ENCODE results near the gene RAI14. TPM values are rescaled to one million over a fixed set of nuclear protein-coding genes. Genes with fewer than 3 reads are reported as not detected.

RAI14 gene
- total and polyA plus RNA-seq, 3 experiments from 2014 or later, result 0.58 to 3.9 (median 3.9) TPM

- Mint-ChIP-seq H3K36me3 (no peaks in the 10 kb centered on the region), H3K4me1 (no peaks in the 10 kb centered on the region), H3K27me3 (peaks cover 5 to 28% of the 10 kb centered on the region in 2 donors), H3K9me3 (peaks cover 0 to 4% (median 0%) of the 10 kb centered on the region in 5 donors), H3K27ac (no peak overlapping the region), H3K4me3 (no peak overlapping the region)
- no peak overlapping the region for H3K27ac ChIP-seq (ENCODE audit: low read depth, low read length)
- ChIA-PET POLR2A (no interaction called here), CTCF (no interaction called here)
- H3K4me3 ChIP-seq (ENCODE audit: low read length), result no peak overlapping the region
- no peak for DNase-seq
- H3K36me3 ChIP-seq (ENCODE audit: insufficient read depth, low read length), result no peaks in the 10 kb centered on the region
- no peaks in the 10 kb centered on the region for H3K27me3 ChIP-seq (ENCODE audit: insufficient read depth, low read length, poor library complexity, severe bottlenecking)
- no peaks in the 10 kb centered on the region for H3K4me1 ChIP-seq (ENCODE audit: insufficient read depth, low read length)
- H3K9me3 ChIP-seq (ENCODE audit: low read length), result no peaks in the 10 kb centered on the region
These were observed 37.6 kb upstream of the RAI14 start for GRCh38 chr5:34618371-34619065.

GRCh38 chr5:34620185-34620584 lies 35.9 kb upstream of the RAI14 start:
- H3K36me3 ChIP-seq (ENCODE audit: insufficient read depth, low read length), result no peaks in the 10 kb centered on the region
- ChIA-PET CTCF (no interaction called here), POLR2A (no interaction called here)
- H3K27me3 Mint-ChIP-seq, result peaks cover 5 to 33% of the 10 kb centered on the region in 2 donors
- no peaks in the 10 kb centered on the region for H3K9me3 ChIP-seq (ENCODE audit: low read length)
- no peak for DNase-seq
- H3K27ac Mint-ChIP-seq, result no peak overlapping the region
- H3K27ac ChIP-seq (ENCODE audit: low read depth, low read length), result no peak overlapping the region
- H3K4me1 Mint-ChIP-seq, result no peaks in the 10 kb centered on the region
- H3K36me3 Mint-ChIP-seq, result no peaks in the 10 kb centered on the region
- no peak overlapping the region for H3K4me3 Mint-ChIP-seq
- peaks cover 0 to 4% (median 0%) of the 10 kb centered on the region in 5 donors for H3K9me3 Mint-ChIP-seq
- H3K4me1 ChIP-seq (ENCODE audit: insufficient read depth, low read length), result no peaks in the 10 kb centered on the region
- no peaks in the 10 kb centered on the region for H3K27me3 ChIP-seq (ENCODE audit: insufficient read depth, low read length, poor library complexity, severe bottlenecking)
- H3K4me3 ChIP-seq (ENCODE audit: low read length), result no peak overlapping the region

- Histone ChIP-seq H3K4me3 (ENCODE audit: low read length) (no peak overlapping the region), H3K9me3 (ENCODE audit: low read length) (no peaks in the 10 kb centered on the region), H3K4me1 (ENCODE audit: insufficient read depth, low read length) (no peaks in the 10 kb centered on the region), H3K27ac (ENCODE audit: low read depth, low read length) (no peak overlapping the region), H3K27me3 (ENCODE audit: insufficient read depth, low read length, poor library complexity, severe bottlenecking) (no peaks in the 10 kb centered on the region), H3K36me3 (ENCODE audit: insufficient read depth, low read length) (no peaks in the 10 kb centered on the region)
- ChIA-PET CTCF (no interaction called here), POLR2A (no interaction called here)
- no peaks in the 10 kb centered on the region for H3K36me3 Mint-ChIP-seq
- peaks cover 5 to 25% of the 10 kb centered on the region in 2 donors for H3K27me3 Mint-ChIP-seq
- H3K4me3 Mint-ChIP-seq, result no peak overlapping the region
- peaks cover 0 to 4% (median 0%) of the 10 kb centered on the region in 5 donors for H3K9me3 Mint-ChIP-seq
- no peak overlapping the region for H3K27ac Mint-ChIP-seq
- no peak for DNase-seq
- no peaks in the 10 kb centered on the region for H3K4me1 Mint-ChIP-seq
These were observed 34.6 kb upstream of the RAI14 start for GRCh38 chr5:34621277-34622097.

GRCh38 chr5:34622098-34622400 lies 34.1 kb upstream of the RAI14 start:
- H3K27me3 ChIP-seq (ENCODE audit: insufficient read depth, low read length, poor library complexity, severe bottlenecking), result no peaks in the 10 kb centered on the region
- no peak overlapping the region for H3K27ac ChIP-seq (ENCODE audit: low read depth, low read length)
- H3K36me3 ChIP-seq (ENCODE audit: insufficient read depth, low read length), result no peaks in the 10 kb centered on the region
- no peaks in the 10 kb centered on the region for H3K9me3 ChIP-seq (ENCODE audit: low read length)
- H3K36me3 Mint-ChIP-seq, result no peaks in the 10 kb centered on the region
- H3K4me3 ChIP-seq (ENCODE audit: low read length), result no peak overlapping the region
- POLR2A ChIA-PET, result no interaction called here
- H3K27ac Mint-ChIP-seq, result peak overlapping the region in 1 of 8 donors; percentile 32
- H3K4me3 Mint-ChIP-seq, result no peak overlapping the region
- H3K27me3 Mint-ChIP-seq, result peaks cover 5 to 24% of the 10 kb centered on the region in 2 donors
- no peaks in the 10 kb centered on the region for H3K4me1 Mint-ChIP-seq
- CTCF ChIA-PET, result no interaction called here
- H3K4me1 ChIP-seq (ENCODE audit: insufficient read depth, low read length), result no peaks in the 10 kb centered on the region
- no peak for DNase-seq
- H3K9me3 Mint-ChIP-seq, result peaks cover 0 to 4% (median 2%) of the 10 kb centered on the region in 5 donors

GRCh38 chr5:34624691-34625090 lies 31.4 kb upstream of the RAI14 start:
- no peak overlapping the region for H3K27ac ChIP-seq (ENCODE audit: low read depth, low read length)
- no peak for DNase-seq
- ChIA-PET POLR2A (no interaction called here), CTCF (no interaction called here)
- H3K27ac Mint-ChIP-seq, result no peak overlapping the region
- H3K27me3 ChIP-seq (ENCODE audit: insufficient read depth, low read length, poor library complexity, severe bottlenecking), result no peaks in the 10 kb centered on the region
- no peaks in the 10 kb centered on the region for H3K9me3 ChIP-seq (ENCODE audit: low read length)
- H3K4me3 ChIP-seq (ENCODE audit: low read length), result no peak overlapping the region
- H3K4me3 Mint-ChIP-seq, result no peak overlapping the region
- peaks cover 0 to 3% (median under 1%) of the 10 kb centered on the region in 5 donors for H3K9me3 Mint-ChIP-seq
- no peaks in the 10 kb centered on the region for H3K36me3 ChIP-seq (ENCODE audit: insufficient read depth, low read length)
- H3K27me3 Mint-ChIP-seq, result peaks cover 5 to 9% of the 10 kb centered on the region in 2 donors
- no peaks in the 10 kb centered on the region for H3K36me3 Mint-ChIP-seq
- no peaks in the 10 kb centered on the region for H3K4me1 ChIP-seq (ENCODE audit: insufficient read depth, low read length)
- H3K4me1 Mint-ChIP-seq, result no peaks in the 10 kb centered on the region

- H3K4me1 Mint-ChIP-seq, result no peaks in the 10 kb centered on the region
- H3K27ac ChIP-seq (ENCODE audit: low read depth, low read length), result no peak overlapping the region
- ChIA-PET POLR2A (no interaction called here), CTCF (no interaction called here)
- no peak overlapping the region for H3K4me3 ChIP-seq (ENCODE audit: low read length)
- H3K36me3 ChIP-seq (ENCODE audit: insufficient read depth, low read length), result no peaks in the 10 kb centered on the region
- no peaks in the 10 kb centered on the region for H3K9me3 ChIP-seq (ENCODE audit: low read length)
- H3K27me3 Mint-ChIP-seq, result peaks cover under 1 to 5% of the 10 kb centered on the region in 2 donors
- H3K27ac Mint-ChIP-seq, result no peak overlapping the region
- DNase-seq, result no peak
- no peaks in the 10 kb centered on the region for H3K36me3 Mint-ChIP-seq
- H3K4me1 ChIP-seq (ENCODE audit: insufficient read depth, low read length), result no peaks in the 10 kb centered on the region
- H3K4me3 Mint-ChIP-seq, result no peak overlapping the region
- peaks cover 0 to 7% (median 3%) of the 10 kb centered on the region in 5 donors for H3K9me3 Mint-ChIP-seq
- H3K27me3 ChIP-seq (ENCODE audit: insufficient read depth, low read length, poor library complexity, severe bottlenecking), result no peaks in the 10 kb centered on the region
These were observed 30.9 kb upstream of the RAI14 start for GRCh38 chr5:34625246-34625645.

GRCh38 chr5:34626036-34626435 lies 30.1 kb upstream of the RAI14 start:
- DNase-seq, result no peak
- Mint-ChIP-seq H3K4me3 (no peak overlapping the region), H3K36me3 (no peaks in the 10 kb centered on the region), H3K4me1 (no peaks in the 10 kb centered on the region), H3K27me3 (peaks cover 0 to 5% of the 10 kb centered on the region in 2 donors), H3K27ac (no peak overlapping the region), H3K9me3 (peaks cover 0 to 12% (median 10%) of the 10 kb centered on the region in 5 donors)
- H3K27ac ChIP-seq (ENCODE audit: low read depth, low read length), result no peak overlapping the region
- H3K4me3 ChIP-seq (ENCODE audit: low read length), result no peak overlapping the region
- H3K4me1 ChIP-seq (ENCODE audit: insufficient read depth, low read length), result no peaks in the 10 kb centered on the region
- ChIA-PET CTCF (no interaction called here), POLR2A (no interaction called here)
- H3K9me3 ChIP-seq (ENCODE audit: low read length), result no peaks in the 10 kb centered on the region
- no peaks in the 10 kb centered on the region for H3K27me3 ChIP-seq (ENCODE audit: insufficient read depth, low read length, poor library complexity, severe bottlenecking)
- H3K36me3 ChIP-seq (ENCODE audit: insufficient read depth, low read length), result no peaks in the 10 kb centered on the region

- CTCF ChIA-PET, result no interaction called here
- no peak overlapping the region for H3K27ac ChIP-seq (ENCODE audit: low read depth, low read length)
- no peaks in the 10 kb centered on the region for H3K9me3 ChIP-seq (ENCODE audit: low read length)
- POLR2A ChIA-PET, result no interaction called here
- H3K4me1 Mint-ChIP-seq, result no peaks in the 10 kb centered on the region
- H3K36me3 ChIP-seq (ENCODE audit: insufficient read depth, low read length), result no peaks in the 10 kb centered on the region
- no peak for DNase-seq
- H3K27me3 Mint-ChIP-seq, result peaks cover 0 to 5% of the 10 kb centered on the region in 2 donors
- H3K27me3 ChIP-seq (ENCODE audit: insufficient read depth, low read length, poor library complexity, severe bottlenecking), result no peaks in the 10 kb centered on the region
- H3K4me3 ChIP-seq (ENCODE audit: low read length), result no peak overlapping the region
- no peaks in the 10 kb centered on the region for H3K36me3 Mint-ChIP-seq
- H3K27ac Mint-ChIP-seq, result no peak overlapping the region
- no peak overlapping the region for H3K4me3 Mint-ChIP-seq
- H3K9me3 Mint-ChIP-seq, result peaks cover 0 to 19% (median 12%) of the 10 kb centered on the region in 5 donors
- H3K4me1 ChIP-seq (ENCODE audit: insufficient read depth, low read length), result no peaks in the 10 kb centered on the region
These were observed 29.4 kb upstream of the RAI14 start for GRCh38 chr5:34626751-34627150.
